Measurements from ENCODE around the gene AP1B1.

DNA sequence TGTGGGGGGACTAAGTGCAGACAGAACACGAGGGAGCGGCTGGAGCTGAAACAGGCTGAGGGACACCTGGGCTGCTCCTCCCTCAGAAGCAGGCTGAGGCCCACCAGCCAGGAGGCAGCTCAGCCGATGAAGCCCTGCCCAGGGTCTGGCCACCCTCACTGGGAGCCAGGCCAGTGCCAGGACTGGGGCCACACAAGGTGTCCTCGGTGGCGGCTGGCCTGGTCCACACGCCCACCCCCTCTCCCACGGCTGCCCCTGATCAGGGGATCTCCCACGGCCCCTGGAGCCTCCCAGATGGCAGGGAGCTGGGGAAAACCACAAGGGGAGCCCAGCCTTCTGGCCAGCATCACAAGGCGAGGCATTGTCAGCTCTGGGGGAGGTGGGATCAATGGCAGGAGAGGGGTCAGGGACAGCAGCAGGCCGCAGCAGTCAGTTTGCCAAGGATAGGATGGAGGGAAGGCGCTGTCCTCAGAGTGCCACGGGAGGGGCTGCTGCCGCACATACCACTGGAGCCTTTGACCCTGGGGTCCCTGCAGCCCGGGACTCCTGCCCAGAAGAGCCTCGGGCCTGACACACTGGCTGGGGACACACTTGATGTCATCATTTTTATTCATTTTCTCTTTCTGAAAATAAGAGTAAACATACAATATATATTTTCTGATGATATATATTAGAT is 61.1 kb downstream of the AP1B1 start:
- TF ChIP-seq EZH2 (IDR thresholded peaks at IDR 0.05; ENCODE audit: low read length, missing control alignments) = no peak
- TF ChIP-seq, protein P1, sequence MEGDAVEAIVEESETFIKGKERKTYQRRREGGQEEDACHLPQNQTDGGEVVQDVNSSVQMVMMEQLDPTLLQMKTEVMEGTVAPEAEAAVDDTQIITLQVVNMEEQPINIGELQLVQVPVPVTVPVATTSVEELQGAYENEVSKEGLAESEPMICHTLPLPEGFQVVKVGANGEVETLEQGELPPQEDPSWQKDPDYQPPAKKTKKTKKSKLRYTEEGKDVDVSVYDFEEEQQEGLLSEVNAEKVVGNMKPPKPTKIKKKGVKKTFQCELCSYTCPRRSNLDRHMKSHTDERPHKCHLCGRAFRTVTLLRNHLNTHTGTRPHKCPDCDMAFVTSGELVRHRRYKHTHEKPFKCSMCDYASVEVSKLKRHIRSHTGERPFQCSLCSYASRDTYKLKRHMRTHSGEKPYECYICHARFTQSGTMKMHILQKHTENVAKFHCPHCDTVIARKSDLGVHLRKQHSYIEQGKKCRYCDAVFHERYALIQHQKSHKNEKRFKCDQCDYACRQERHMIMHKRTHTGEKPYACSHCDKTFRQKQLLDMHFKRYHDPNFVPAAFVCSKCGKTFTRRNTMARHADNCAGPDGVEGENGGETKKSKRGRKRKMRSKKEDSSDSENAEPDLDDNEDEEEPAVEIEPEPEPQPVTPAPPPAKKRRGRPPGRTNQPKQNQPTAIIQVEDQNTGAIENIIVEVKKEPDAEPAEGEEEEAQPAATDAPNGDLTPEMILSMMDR (conservative IDR thresholded peaks at IDR 0.05 in 1 of 2, IDR thresholded peaks at IDR 0.05 in 1 of 2; ENCODE audit: low read depth in 1 of 2, low read length in 2 of 2) = no peak
